ENCODE results near the gene MARF1. TPM values are rescaled to one million over a fixed set of nuclear protein-coding genes. Genes with fewer than 3 reads are reported as not detected.
"Not testable (repeated sequence)": the region's sequence is repeated elsewhere in the genome, so short reads cannot be mapped to it uniquely, and the experiment has no call there.

MARF1 gene
- total RNA-seq, 2 experiments from 2014 or later: 72.6 to 80.2 TPM

DNA sequence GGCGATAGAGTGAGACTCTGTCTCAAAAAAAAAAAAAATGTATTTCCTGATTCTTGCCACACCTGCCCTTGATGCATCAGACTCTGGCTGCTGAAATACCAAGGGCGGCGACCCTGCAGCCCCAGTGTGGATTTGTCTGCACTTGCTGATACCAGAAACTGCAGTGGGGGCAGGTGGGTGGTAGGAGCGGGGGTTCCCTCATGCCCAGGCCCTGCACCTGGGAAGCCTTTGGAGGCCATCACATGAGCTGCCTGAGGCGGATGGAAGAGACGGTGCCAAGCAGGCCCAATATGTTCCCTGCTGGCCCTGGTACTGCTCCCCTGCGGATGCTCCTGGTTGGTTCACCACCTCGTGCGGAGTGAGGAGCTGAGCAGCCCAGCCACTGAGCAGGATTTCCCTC is 50.6 kb downstream of the MARF1 start:
- Mint-ChIP-seq H3K4me1 (ENCODE audit: low read depth) (peaks cover 50% of the 10 kb centered on the region), H3K4me3 (no peak overlapping the region), H3K27me3 (ENCODE audit: low read depth) (no peaks in the 10 kb centered on the region), H3K9me3 (no peaks in the 10 kb centered on the region), H3K36me3 (ENCODE audit: low read depth) (peaks cover 47% of the 10 kb centered on the region), H3K27ac (no peak overlapping the region)
- peak; percentile 46 for DNase-seq
- CTCF ChIA-PET: interaction anchor here (0.6 kb wide), 1 partner anchor 22 kb away, joined by 4 read pairs; no protein-coding TSS in a partner anchor
- intact Hi-C loops (cut with micrococcal nuclease): loop anchor here (5.0 kb wide), 1 partner anchor 115 kb away; no protein-coding TSS in a partner anchor

DNA sequence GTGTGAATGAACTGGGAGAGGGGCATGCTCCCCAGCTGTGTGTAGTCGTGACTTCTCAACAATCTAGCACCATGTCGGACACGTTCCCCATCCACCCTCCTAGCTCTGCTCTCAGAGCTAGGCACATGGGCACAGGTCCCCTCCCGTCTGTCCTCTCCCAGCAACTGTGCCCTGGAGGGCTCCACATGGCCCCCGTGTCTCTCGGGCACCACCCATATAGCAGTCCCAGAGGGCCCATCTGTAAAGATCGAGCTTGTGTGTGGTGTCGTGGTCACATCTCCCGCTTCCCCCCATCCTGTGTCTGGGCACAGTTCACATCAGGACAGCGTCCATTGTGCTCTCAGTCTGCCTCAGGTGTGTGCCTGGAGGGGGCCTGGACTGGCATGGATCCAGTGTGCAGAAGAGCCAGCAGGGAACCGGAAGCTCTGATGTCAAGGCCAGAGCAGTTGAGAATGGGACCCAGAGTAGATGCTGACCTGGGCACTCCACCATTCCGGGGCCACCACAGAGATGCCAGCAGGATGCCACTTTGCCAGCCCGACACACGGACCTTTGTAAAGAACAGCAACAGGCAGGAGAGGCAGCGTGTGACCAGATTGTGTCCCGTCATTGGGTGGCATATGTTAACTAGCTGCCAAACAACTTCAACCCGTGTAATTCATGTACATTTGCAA is 55.7 kb downstream of the MARF1 start:
- H3K27ac Mint-ChIP-seq: no peak overlapping the region
- no peak overlapping the region for H3K4me3 Mint-ChIP-seq
- intact Hi-C loops (cut with micrococcal nuclease): no loop called here
- DNase-seq: no peak
- peaks cover 30% of the 10 kb centered on the region for H3K4me1 Mint-ChIP-seq (ENCODE audit: low read depth)
- H3K9me3 Mint-ChIP-seq: peaks cover 5% of the 10 kb centered on the region
- H3K27me3 Mint-ChIP-seq (ENCODE audit: low read depth): no peaks in the 10 kb centered on the region
- CTCF ChIA-PET: interaction anchor here (0.6 kb wide), 2 partner anchors 62 to 69 kb away, joined by 3 read pairs; no protein-coding TSS in a partner anchor
- H3K36me3 Mint-ChIP-seq (ENCODE audit: low read depth): peaks cover 27% of the 10 kb centered on the region

DNA sequence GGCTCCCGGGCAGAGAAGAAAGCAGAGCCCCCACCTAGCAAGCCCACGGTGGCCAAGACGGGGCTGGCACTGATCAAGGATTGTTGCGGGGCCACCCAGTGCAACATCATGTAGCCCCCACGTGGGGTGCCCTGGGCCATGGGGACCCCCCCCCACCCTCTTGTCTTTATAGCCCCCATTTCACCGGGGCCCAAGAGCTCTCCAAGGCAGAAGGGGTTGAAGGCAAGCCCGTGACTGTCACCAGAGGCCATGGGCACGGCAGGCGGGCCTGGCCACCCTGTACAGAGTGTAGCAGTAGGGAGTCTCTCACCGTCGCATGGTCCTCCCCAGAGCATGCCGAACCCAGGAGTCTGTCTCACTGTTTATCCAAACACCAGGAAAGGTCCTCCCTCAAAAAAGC is 56.2 kb downstream of the MARF1 start:
- CTCF ChIA-PET: interaction anchor here (0.6 kb wide), 2 partner anchors 61 to 69 kb away, joined by 3 read pairs; no protein-coding TSS in a partner anchor

DNA sequence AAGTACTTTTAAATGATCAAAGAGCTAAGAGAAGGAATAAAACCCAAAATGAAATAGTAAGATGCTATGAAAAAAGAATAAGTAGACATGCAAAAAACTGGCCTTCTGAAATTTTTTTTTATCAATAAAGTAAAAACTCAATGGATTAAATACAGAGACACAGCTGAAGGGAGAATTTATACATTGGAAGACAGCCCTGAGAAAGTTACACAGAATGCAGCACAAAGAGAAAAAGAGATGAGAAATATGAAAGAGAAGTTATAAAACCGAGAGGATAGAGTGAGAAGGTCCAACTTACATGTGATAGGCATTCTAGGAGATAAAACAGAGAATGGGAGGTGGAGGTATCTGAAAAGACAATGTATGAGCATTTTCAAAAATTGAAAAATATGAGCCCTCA is 57.0 kb downstream of the MARF1 start:
- Mint-ChIP-seq H3K36me3 (ENCODE audit: low read depth) (peaks cover 29% of the 10 kb centered on the region), H3K27ac (no peak overlapping the region), H3K9me3 (peaks cover 5% of the 10 kb centered on the region), H3K4me3 (no peak overlapping the region), H3K27me3 (ENCODE audit: low read depth) (no peaks in the 10 kb centered on the region), H3K4me1 (ENCODE audit: low read depth) (peaks cover 19% of the 10 kb centered on the region)
- no peak for DNase-seq
- CTCF ChIA-PET: no interaction called here
- intact Hi-C loops (cut with micrococcal nuclease): no loop called here

More for the DNA sequence above, 56.2 kb downstream of the MARF1 start:
- DNase-seq: no peak
- H3K4me1 Mint-ChIP-seq (ENCODE audit: low read depth): peaks cover 26% of the 10 kb centered on the region
- peaks cover 5% of the 10 kb centered on the region for H3K9me3 Mint-ChIP-seq
- intact Hi-C loops (cut with micrococcal nuclease): no loop called here
- H3K27ac Mint-ChIP-seq: no peak overlapping the region
- no peaks in the 10 kb centered on the region for H3K27me3 Mint-ChIP-seq (ENCODE audit: low read depth)
- H3K36me3 Mint-ChIP-seq (ENCODE audit: low read depth): peaks cover 27% of the 10 kb centered on the region
- H3K4me3 Mint-ChIP-seq: no peak overlapping the region

DNA sequence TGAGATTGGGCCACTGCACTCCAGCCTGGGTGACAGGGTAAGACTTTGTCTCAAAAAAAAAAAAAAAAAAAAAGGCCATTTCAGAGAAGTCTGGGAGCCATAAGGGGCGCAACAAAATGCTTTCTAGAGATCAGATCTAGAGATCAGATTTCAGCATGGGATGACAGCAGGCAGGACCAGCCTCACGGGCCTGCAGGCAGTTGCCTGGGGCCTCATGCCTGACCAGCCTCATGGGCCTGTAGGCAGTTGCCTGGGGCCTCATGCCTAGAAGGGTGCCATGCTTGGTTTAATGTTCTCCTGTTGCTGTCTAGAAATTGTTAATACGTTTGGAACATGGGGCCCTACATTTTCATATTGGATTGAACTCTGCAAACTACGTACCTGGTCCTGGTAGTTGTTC is 59.4 kb downstream of the MARF1 start:
- Mint-ChIP-seq H3K27me3 (ENCODE audit: low read depth) (no peaks in the 10 kb centered on the region), H3K27ac (no peak overlapping the region), H3K9me3 (peaks cover 5% of the 10 kb centered on the region), H3K4me1 (ENCODE audit: low read depth) (no peaks in the 10 kb centered on the region), H3K4me3 (no peak overlapping the region), H3K36me3 (ENCODE audit: low read depth) (peaks cover 24% of the 10 kb centered on the region)
- DNase-seq: no peak
- CTCF ChIA-PET: no interaction called here
- intact Hi-C loops (cut with micrococcal nuclease): no loop called here

DNA sequence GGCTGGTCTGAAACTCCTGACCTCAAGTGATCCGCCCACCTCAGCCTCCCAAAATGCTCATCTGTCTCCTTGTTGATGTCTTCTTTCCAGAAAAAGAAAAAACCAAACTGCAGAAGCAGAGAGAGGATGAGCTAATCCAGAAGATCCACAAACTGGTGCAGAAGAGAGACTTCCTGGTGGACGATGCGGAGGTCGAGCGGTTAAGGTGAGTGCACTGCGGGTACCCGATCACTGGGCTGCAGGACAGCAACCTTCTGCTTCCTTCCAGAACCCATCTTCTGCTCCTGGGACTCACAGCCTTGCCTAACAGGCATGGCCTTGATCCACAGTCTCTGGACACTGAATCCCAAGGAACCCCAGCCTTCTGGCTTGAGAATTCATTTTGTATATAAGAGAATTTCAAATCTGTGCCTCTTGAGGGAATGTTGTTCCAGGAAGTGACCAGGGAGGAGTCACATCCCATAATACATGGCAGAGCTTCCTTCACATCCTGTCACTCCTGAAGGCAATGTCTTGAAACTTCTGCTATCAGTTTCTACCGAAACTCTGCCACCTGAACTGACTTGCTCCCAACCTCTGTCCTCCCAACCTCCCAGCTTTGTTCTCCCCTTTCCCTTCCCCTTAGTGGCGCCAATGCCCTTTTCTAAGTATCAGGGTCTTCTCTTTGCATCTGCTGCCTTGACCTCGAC is 61.7 kb downstream of the MARF1 start:
- intact Hi-C loops (cut with micrococcal nuclease): no loop called here
- CTCF ChIA-PET: interaction anchor here (1.2 kb wide), 1 partner anchor 123 kb away, joined by 3 read pairs; no protein-coding TSS in a partner anchor
- H3K36me3 Mint-ChIP-seq (ENCODE audit: low read depth): peaks cover 16% of the 10 kb centered on the region
- no peak overlapping the region for H3K27ac Mint-ChIP-seq
- H3K27me3 Mint-ChIP-seq (ENCODE audit: low read depth): no peaks in the 10 kb centered on the region
- H3K9me3 Mint-ChIP-seq: peaks cover 4% of the 10 kb centered on the region
- no peak overlapping the region for H3K4me3 Mint-ChIP-seq
- H3K4me1 Mint-ChIP-seq (ENCODE audit: low read depth): peaks cover 5% of the 10 kb centered on the region
- DNase-seq: no peak

DNA sequence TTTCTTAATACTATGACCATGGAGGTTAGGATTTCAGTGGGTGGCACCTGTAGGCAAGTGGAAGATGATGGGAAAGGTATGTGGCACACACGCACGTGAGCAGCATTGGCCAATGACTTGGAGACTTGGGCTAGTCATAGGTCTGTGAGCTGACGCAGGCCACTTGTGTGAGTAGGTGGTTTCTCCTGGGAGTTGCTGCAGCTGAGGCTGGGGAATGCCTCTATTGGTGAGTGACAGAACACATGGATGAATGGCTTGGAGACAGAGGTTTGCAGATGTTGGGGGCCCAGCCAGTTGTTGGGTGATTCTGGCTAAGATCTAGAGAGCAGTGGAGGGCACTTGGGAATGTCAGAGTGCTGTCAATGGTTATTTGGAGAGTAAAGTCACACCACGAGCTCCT is 64.1 kb downstream of the MARF1 start:
- Mint-ChIP-seq H3K4me1 (ENCODE audit: low read depth) (peaks cover 7% of the 10 kb centered on the region), H3K27ac (no peak overlapping the region), H3K27me3 (ENCODE audit: low read depth) (no peaks in the 10 kb centered on the region), H3K9me3 (peaks cover 7% of the 10 kb centered on the region), H3K4me3 (no peak overlapping the region), H3K36me3 (ENCODE audit: low read depth) (peaks cover 16% of the 10 kb centered on the region)
- no peak for DNase-seq
- CTCF ChIA-PET: no interaction called here
- intact Hi-C loops (cut with micrococcal nuclease): no loop called here

DNA sequence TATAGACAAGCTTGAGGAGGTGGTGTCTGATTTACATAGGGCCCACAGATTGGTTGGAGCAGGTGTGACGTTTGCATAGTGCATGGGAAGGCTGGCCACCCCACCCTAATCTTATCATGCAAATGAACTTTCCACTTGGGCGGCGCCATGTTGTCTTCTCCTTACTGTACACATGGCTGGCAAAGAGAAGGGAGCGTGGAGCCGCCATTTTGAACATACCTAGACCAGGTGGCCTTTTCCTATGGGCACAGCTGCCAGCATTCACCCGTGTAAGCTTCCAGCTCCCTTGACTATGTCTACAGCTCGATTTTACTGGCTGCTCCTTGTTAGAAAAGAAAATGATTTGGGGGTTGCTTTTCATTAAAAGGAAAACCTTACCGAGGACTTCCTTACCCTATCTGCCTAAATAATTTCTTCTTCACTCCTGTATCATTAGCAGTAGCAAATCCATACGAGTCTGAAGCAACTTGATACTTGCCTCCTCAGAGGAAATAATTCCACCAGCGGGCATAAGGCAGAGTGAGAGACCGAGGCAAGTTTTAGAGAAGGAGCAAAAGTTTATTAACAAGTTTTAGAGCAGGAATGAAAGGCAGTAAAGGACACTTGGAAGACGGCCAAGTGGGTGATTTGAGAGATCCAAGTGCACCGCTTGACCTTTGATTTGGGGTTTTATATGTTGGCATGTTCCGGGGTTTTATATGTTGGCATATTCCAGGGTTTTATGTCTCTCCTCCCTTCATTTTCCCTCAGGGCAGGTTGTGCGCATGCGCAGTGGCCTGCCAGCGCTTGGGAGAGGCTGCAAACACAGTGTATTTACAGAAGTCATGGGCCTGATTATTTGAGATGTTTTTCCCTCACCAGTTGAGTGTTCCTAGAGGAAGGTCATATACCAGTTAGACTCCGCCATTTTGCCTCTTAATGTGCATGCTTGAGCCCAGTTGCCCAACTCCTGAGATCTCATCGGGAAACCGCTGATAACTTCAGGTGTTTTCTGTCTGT is 65.7 kb downstream of the MARF1 start:
- peaks cover 22% of the 10 kb centered on the region for H3K4me1 Mint-ChIP-seq (ENCODE audit: low read depth)
- H3K36me3 Mint-ChIP-seq (ENCODE audit: low read depth): peaks cover 21% of the 10 kb centered on the region
- CTCF ChIA-PET: no interaction called here
- peaks cover 22% of the 10 kb centered on the region for H3K9me3 Mint-ChIP-seq
- intact Hi-C loops (cut with micrococcal nuclease): no loop called here
- no peak overlapping the region for H3K27ac Mint-ChIP-seq
- H3K4me3 Mint-ChIP-seq: no peak overlapping the region
- no peak for DNase-seq
- no peaks in the 10 kb centered on the region for H3K27me3 Mint-ChIP-seq (ENCODE audit: low read depth)

DNA sequence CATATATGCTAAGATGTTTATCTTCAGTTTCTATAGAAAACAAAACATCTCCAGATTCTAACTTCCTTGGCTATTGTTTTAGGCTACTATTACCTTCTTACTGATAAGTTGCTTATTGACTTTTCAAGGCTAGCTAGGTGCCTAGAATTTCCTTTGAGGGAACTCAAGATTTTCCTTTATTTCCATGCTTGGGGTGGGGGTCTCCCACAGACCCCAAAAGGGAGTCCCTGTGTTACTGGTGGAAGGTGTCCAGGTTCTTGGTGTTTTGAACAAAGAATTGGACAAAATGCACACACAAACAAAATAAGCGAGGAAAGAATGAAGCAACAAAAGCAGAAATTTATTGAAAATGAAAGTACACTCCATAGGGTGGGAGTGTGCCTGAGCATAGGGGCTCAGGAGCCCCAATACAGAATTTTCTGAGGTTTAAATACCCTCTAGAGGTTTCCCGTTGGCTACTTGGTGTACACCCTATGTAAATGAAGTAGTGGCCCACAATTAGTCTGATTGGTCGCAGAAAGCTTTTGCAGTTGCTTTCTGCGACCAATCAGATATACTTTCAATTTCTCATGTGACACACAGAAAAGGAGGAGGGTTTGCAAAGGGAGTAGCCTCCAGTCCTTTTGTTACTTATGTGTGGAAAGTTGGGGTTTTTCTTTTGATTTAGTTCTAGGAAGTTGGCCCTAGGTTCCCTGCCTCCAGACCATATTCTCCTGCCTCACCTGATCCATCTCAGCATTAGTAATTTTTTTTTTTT is 67.5 kb downstream of the MARF1 start:
- H3K4me1 Mint-ChIP-seq (ENCODE audit: low read depth): peaks cover 33% of the 10 kb centered on the region
- H3K27me3 Mint-ChIP-seq (ENCODE audit: low read depth): no peaks in the 10 kb centered on the region
- intact Hi-C loops (cut with micrococcal nuclease): no loop called here
- peaks cover 18% of the 10 kb centered on the region for H3K36me3 Mint-ChIP-seq (ENCODE audit: low read depth)
- no peak overlapping the region for H3K4me3 Mint-ChIP-seq
- no peak overlapping the region for H3K27ac Mint-ChIP-seq
- no peak for DNase-seq
- CTCF ChIA-PET: no interaction called here
- H3K9me3 Mint-ChIP-seq: peaks cover 24% of the 10 kb centered on the region

DNA sequence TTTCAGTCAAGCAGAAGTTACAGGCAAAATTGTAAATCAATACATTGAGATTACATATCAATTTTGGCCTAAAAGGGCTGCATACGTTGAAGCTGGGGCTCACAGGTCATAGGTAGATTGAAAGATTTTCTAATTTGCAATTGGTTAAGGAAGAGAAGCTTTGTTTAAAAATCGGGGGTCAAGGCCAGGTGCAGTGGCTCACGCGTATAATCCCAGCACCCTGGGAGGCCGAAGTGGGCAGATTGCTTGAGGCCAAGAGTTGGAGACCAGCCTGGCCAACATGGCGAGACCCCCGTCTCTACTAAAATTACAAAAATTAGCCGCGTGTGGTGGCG is 68.4 kb downstream of the MARF1 start:
- peaks cover 24% of the 10 kb centered on the region for H3K9me3 Mint-ChIP-seq
- H3K36me3 Mint-ChIP-seq (ENCODE audit: low read depth): peaks cover 18% of the 10 kb centered on the region
- H3K27ac Mint-ChIP-seq: no peak overlapping the region
- DNase-seq: no peak
- peaks cover 33% of the 10 kb centered on the region for H3K4me1 Mint-ChIP-seq (ENCODE audit: low read depth)
- CTCF ChIA-PET: no interaction called here
- H3K27me3 Mint-ChIP-seq (ENCODE audit: low read depth): no peaks in the 10 kb centered on the region
- no peak overlapping the region for H3K4me3 Mint-ChIP-seq
- intact Hi-C loops (cut with micrococcal nuclease): loop anchor here (5.0 kb wide), 1 partner anchor 87 kb away; no protein-coding TSS in a partner anchor

DNA sequence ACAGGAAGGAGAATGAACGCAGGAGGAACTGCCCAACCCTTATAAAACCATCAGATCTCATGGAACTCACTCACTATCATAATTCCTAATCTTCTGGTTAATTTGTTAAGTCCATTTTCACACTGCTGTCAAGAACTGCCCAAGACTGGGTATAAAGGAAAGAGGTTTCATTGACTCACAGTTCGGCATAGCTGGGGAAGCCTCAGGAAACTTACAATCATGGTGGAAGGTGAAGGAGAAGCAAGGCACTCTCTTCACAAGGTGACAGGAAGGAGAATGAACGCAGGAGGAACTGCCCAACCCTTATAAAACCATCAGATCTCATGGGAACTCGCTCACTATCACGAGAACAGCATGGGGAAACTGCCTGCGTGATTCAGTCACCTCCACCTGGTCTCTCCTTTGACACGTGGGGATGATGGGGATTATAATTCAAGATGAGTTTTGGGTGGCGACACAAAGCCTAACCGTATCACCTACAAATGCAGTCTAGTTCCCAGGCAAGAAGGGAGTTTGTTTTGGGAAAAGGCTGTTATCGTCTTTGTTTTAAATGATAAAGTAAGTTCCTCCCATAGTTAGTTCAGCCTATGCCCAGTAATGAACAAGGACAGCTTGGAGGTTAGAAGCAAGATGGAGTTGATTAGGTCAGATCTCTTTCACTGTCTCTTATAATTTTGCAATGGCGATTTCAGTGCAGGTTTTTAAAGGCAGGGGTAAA is 68.9 kb downstream of the MARF1 start:
- intact Hi-C loops (cut with micrococcal nuclease): loop anchor here (2.0 to 5.0 kb wide), 2 partner anchors 21 to 87 kb away; no protein-coding TSS in a partner anchor
- H3K27ac Mint-ChIP-seq: not testable (repeated sequence)
- H3K36me3 Mint-ChIP-seq (ENCODE audit: low read depth): peaks cover 18% of the 10 kb centered on the region

More for the DNA sequence above, 68.9 kb downstream of the MARF1 start:
- Mint-ChIP-seq H3K9me3 (peaks cover 24% of the 10 kb centered on the region), H3K4me1 (ENCODE audit: low read depth) (peaks cover 33% of the 10 kb centered on the region)
- CTCF ChIA-PET; H3K27me3 Mint-ChIP-seq (ENCODE audit: low read depth); H3K4me3 Mint-ChIP-seq; DNase-seq: not testable (repeated sequence)

Measured in activated naive CD4-positive, alpha-beta T cell treated with anti-CD3 and anti-CD28 coated beads for 36 hours (primary cell).